Uterus (tissue), 2 donors: ENCODE data around the gene C1orf94.

ENCODE experiments used
- POLR2A ChIP-seq, 2 donors: fragments of 450-650 bp; IDR thresholded peaks; one replicate each; pipeline ENCODE4 v1.6.1; 2016; ENCODE audit warnings: antibody characterized with exemption in 2 of 2, mild to moderate bottlenecking in 1 of 2, moderate library complexity in 1 of 2
- TF ChIP-seq, protein P1 (sequence below), 4 experiments: fragments of 200-600 bp in 2 of 4; fragments of 450-650 bp in 2 of 4; sonication (generic) in 2 of 4; IDR thresholded peaks; one replicate each; pipeline ENCODE4 v1.5.1; 2016 to 2019; ENCODE audit warnings: antibody characterized with exemption in 4 of 4, mild to moderate bottlenecking in 2 of 4, moderate library complexity in 1 of 4

DNA sequence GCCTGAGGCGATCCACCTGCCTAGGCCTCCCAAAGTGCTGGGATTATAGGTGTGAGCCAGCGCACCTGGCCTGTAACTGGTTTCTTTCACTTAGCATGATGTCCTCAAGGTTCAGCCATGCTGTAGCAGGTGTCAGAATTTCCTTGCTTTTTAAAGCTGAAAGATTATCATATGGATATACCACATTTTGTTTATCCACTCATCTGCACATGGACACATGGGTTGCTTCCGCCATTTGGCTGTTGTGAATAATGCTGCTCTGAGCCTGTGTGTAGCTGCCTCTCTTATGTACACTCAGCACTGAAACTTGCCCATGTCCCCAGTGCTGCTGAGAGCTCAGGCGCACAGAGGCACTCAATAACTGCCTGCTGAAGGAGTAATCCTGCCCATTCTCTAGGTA, 23.5 kb upstream of the C1orf94 start:
- TF ChIP-seq, protein P1, sequence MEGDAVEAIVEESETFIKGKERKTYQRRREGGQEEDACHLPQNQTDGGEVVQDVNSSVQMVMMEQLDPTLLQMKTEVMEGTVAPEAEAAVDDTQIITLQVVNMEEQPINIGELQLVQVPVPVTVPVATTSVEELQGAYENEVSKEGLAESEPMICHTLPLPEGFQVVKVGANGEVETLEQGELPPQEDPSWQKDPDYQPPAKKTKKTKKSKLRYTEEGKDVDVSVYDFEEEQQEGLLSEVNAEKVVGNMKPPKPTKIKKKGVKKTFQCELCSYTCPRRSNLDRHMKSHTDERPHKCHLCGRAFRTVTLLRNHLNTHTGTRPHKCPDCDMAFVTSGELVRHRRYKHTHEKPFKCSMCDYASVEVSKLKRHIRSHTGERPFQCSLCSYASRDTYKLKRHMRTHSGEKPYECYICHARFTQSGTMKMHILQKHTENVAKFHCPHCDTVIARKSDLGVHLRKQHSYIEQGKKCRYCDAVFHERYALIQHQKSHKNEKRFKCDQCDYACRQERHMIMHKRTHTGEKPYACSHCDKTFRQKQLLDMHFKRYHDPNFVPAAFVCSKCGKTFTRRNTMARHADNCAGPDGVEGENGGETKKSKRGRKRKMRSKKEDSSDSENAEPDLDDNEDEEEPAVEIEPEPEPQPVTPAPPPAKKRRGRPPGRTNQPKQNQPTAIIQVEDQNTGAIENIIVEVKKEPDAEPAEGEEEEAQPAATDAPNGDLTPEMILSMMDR (IDR thresholded peaks at IDR 0.05) = no peak
- TF ChIP-seq POLR2A (IDR thresholded peaks at IDR 0.05) = no peak
